Stimulated activated effector memory CD8-positive, alpha-beta T cell treated with anti-CD3 and anti-CD28 coated beads, Interleukin-12 subunit alpha, Interleukin-12 subunit beta, amount 100 ng/mL, for 72 hours (primary cell): ENCODE data around the gene PIK3C2G.

Experiments
- ATAC-seq: fragments of 150-1000 bp; cut with Tn5 transposase; 2 replicates; pipeline ENCODE4 v1.10.0; 2021
- DNase-seq, 2 donors: peaks; one replicate each; pipeline ENCODE4 v3.0.0; 2021 to 2022; ENCODE audit warnings: low spot score in 2 of 2
- H3K27ac Mint-ChIP-seq: one replicate; pipeline ENCODE4 v1.8.0; 2022; ENCODE audit warnings: mild to moderate bottlenecking, mixed read lengths
- H3K36me3 Mint-ChIP-seq: one replicate; pipeline ENCODE4 v1.8.0; 2022; ENCODE audit warnings: mild to moderate bottlenecking, mixed read lengths
- H3K4me1 Mint-ChIP-seq: one replicate; pipeline ENCODE4 v1.8.0; 2022; ENCODE audit warnings: mixed read lengths
- H3K4me3 Mint-ChIP-seq: one replicate; pipeline ENCODE4 v1.8.0; 2022; ENCODE audit warnings: mild to moderate bottlenecking, mixed read lengths
- H3K9me3 Mint-ChIP-seq: one replicate; pipeline ENCODE4 v1.8.0; 2022; ENCODE audit warnings: mixed read lengths

PIK3C2G gene

GRCh38 chr12:18432206-18432605 is 170.9 kb downstream of the PIK3C2G start:
- ATAC-seq: no peak
- no peaks in the 10 kb centered on the region for H3K4me1 Mint-ChIP-seq
- no peak for DNase-seq
- no peaks in the 10 kb centered on the region for H3K36me3 Mint-ChIP-seq
- H3K27ac Mint-ChIP-seq: no peak overlapping the region
- peaks cover 5% of the 10 kb centered on the region for H3K9me3 Mint-ChIP-seq
- H3K4me3 Mint-ChIP-seq: no peak overlapping the region

GRCh38 chr12:18436170-18436569 is 174.9 kb downstream of the PIK3C2G start:
- no peak overlapping the region for H3K4me3 Mint-ChIP-seq
- no peaks in the 10 kb centered on the region for H3K36me3 Mint-ChIP-seq
- ATAC-seq (no peak), DNase-seq (no peak)
- H3K27ac Mint-ChIP-seq: no peak overlapping the region
- no peaks in the 10 kb centered on the region for H3K4me1 Mint-ChIP-seq
- peaks cover 2% of the 10 kb centered on the region for H3K9me3 Mint-ChIP-seq

GRCh38 chr12:18439541-18439940 is 178.2 kb downstream of the PIK3C2G start:
- Mint-ChIP-seq H3K9me3 (peaks cover 4% of the 10 kb centered on the region), H3K36me3 (no peaks in the 10 kb centered on the region), H3K4me1 (no peaks in the 10 kb centered on the region), H3K4me3 (no peak overlapping the region), H3K27ac (no peak overlapping the region)
- DNase-seq: no peak
- ATAC-seq: no peak

- DNase-seq (no peak), ATAC-seq (no peak)
- Mint-ChIP-seq H3K9me3 (peaks cover 2% of the 10 kb centered on the region), H3K4me1 (no peaks in the 10 kb centered on the region), H3K27ac (no peak overlapping the region), H3K36me3 (no peaks in the 10 kb centered on the region), H3K4me3 (no peak overlapping the region)
Measured at GRCh38 chr12:18443768-18444437, 182.6 kb downstream of the PIK3C2G start.

- peak; percentile 34 for ATAC-seq
- no peaks in the 10 kb centered on the region for H3K36me3 Mint-ChIP-seq
- no peak overlapping the region for H3K27ac Mint-ChIP-seq
- DNase-seq: no peak
- H3K4me3 Mint-ChIP-seq: no peak overlapping the region
- H3K9me3 Mint-ChIP-seq: peaks cover 2% of the 10 kb centered on the region
- no peaks in the 10 kb centered on the region for H3K4me1 Mint-ChIP-seq
Measured at GRCh38 chr12:18446061-18446644, 184.8 kb downstream of the PIK3C2G start.

- H3K4me1 Mint-ChIP-seq: no peaks in the 10 kb centered on the region
- H3K4me3 Mint-ChIP-seq: no peak overlapping the region
- peaks cover 20% of the 10 kb centered on the region for H3K9me3 Mint-ChIP-seq
- H3K27ac Mint-ChIP-seq: no peak overlapping the region
- no peak for DNase-seq
- no peaks in the 10 kb centered on the region for H3K36me3 Mint-ChIP-seq
- no peak for ATAC-seq
Measured at GRCh38 chr12:18454330-18454729, 193.0 kb downstream of the PIK3C2G start.

GRCh38 chr12:18456344-18456743 is 195.0 kb downstream of the PIK3C2G start:
- no peak overlapping the region for H3K4me3 Mint-ChIP-seq
- H3K36me3 Mint-ChIP-seq: no peaks in the 10 kb centered on the region
- ATAC-seq (no peak), DNase-seq (no peak)
- H3K4me1 Mint-ChIP-seq: no peaks in the 10 kb centered on the region
- no peak overlapping the region for H3K27ac Mint-ChIP-seq
- peaks cover 20% of the 10 kb centered on the region for H3K9me3 Mint-ChIP-seq

- H3K4me1 Mint-ChIP-seq: no peaks in the 10 kb centered on the region
- no peak overlapping the region for H3K4me3 Mint-ChIP-seq
- H3K36me3 Mint-ChIP-seq: no peaks in the 10 kb centered on the region
- no peak for DNase-seq
- no peak overlapping the region for H3K27ac Mint-ChIP-seq
- H3K9me3 Mint-ChIP-seq: peaks cover 18% of the 10 kb centered on the region
- no peak for ATAC-seq
Measured at GRCh38 chr12:18457362-18457761, 196.0 kb downstream of the PIK3C2G start.

GRCh38 chr12:18461758-18462157 is 200.4 kb downstream of the PIK3C2G start:
- Mint-ChIP-seq H3K4me3 (no peak overlapping the region), H3K27ac (no peak overlapping the region), H3K36me3 (no peaks in the 10 kb centered on the region), H3K4me1 (no peaks in the 10 kb centered on the region), H3K9me3 (peaks cover 13% of the 10 kb centered on the region)
- DNase-seq: no peak
- no peak for ATAC-seq

- Mint-ChIP-seq H3K9me3 (peaks cover 13% of the 10 kb centered on the region), H3K36me3 (no peaks in the 10 kb centered on the region), H3K27ac (no peak overlapping the region), H3K4me1 (no peaks in the 10 kb centered on the region), H3K4me3 (no peak overlapping the region)
- DNase-seq (no peak), ATAC-seq (no peak)
Measured at GRCh38 chr12:18462442-18462841, 201.1 kb downstream of the PIK3C2G start.

GRCh38 chr12:18467620-18468245 is 206.4 kb downstream of the PIK3C2G start:
- H3K27ac Mint-ChIP-seq: no peak overlapping the region
- H3K4me3 Mint-ChIP-seq: no peak overlapping the region
- no peaks in the 10 kb centered on the region for H3K36me3 Mint-ChIP-seq
- H3K4me1 Mint-ChIP-seq: no peaks in the 10 kb centered on the region
- ATAC-seq (no peak), DNase-seq (no peak)
- peaks cover 21% of the 10 kb centered on the region for H3K9me3 Mint-ChIP-seq

GRCh38 chr12:18468246-18469075 is 207.1 kb downstream of the PIK3C2G start:
- no peaks in the 10 kb centered on the region for H3K4me1 Mint-ChIP-seq
- no peaks in the 10 kb centered on the region for H3K36me3 Mint-ChIP-seq
- no peak overlapping the region for H3K4me3 Mint-ChIP-seq
- H3K27ac Mint-ChIP-seq: no peak overlapping the region
- DNase-seq (no peak), ATAC-seq (no peak)
- H3K9me3 Mint-ChIP-seq: peaks cover 21% of the 10 kb centered on the region

- no peak overlapping the region for H3K27ac Mint-ChIP-seq
- peaks cover 18% of the 10 kb centered on the region for H3K9me3 Mint-ChIP-seq
- no peaks in the 10 kb centered on the region for H3K36me3 Mint-ChIP-seq
- no peaks in the 10 kb centered on the region for H3K4me1 Mint-ChIP-seq
- no peak for DNase-seq
- ATAC-seq: no peak
- H3K4me3 Mint-ChIP-seq: no peak overlapping the region
Measured at GRCh38 chr12:18470251-18470650, 208.9 kb downstream of the PIK3C2G start.

GRCh38 chr12:18472304-18472703 is 211.0 kb downstream of the PIK3C2G start:
- no peak overlapping the region for H3K4me3 Mint-ChIP-seq
- no peaks in the 10 kb centered on the region for H3K36me3 Mint-ChIP-seq
- peaks cover 17% of the 10 kb centered on the region for H3K9me3 Mint-ChIP-seq
- DNase-seq (no peak), ATAC-seq (no peak)
- no peak overlapping the region for H3K27ac Mint-ChIP-seq
- no peaks in the 10 kb centered on the region for H3K4me1 Mint-ChIP-seq

GRCh38 chr12:18472806-18473205 is 211.5 kb downstream of the PIK3C2G start:
- no peak for ATAC-seq
- no peaks in the 10 kb centered on the region for H3K36me3 Mint-ChIP-seq
- H3K4me3 Mint-ChIP-seq: no peak overlapping the region
- H3K9me3 Mint-ChIP-seq: peaks cover 17% of the 10 kb centered on the region
- H3K27ac Mint-ChIP-seq: no peak overlapping the region
- H3K4me1 Mint-ChIP-seq: no peaks in the 10 kb centered on the region
- no peak for DNase-seq
